SK-N-MC (cell line): ENCODE results near the gene TRAPPC2L.

Experiments used
- EZH2 ChIP-seq: fragments of 200-600 bp; sonication (generic); IDR thresholded peaks from one replicate; pipeline ENCODE4 v1.6.1; 2017; ENCODE audit warnings: antibody characterized with exemption
- FOXP2 ChIP-seq: optimal IDR thresholded peaks from 2 replicates; pipeline ENCODE3; 2011; ENCODE audit warnings: mild to moderate bottlenecking, moderate library complexity; ENCODE audit not compliant: insufficient read depth; ENCODE audit errors: extremely low read length, control extremely low read depth
- POLR2AphosphoS5 ChIP-seq: IDR thresholded peaks from 2 replicates; pipeline ENCODE4 v1.6.1; 2012; ENCODE audit warnings: mild to moderate bottlenecking, low read depth, low read length, borderline replicate concordance

- TF ChIP-seq EZH2 (no peak), POLR2AphosphoS5 (no peak), FOXP2 (no peak)
Observed at GRCh38 chr16:88878356-88878755, 21.4 kb downstream of the TRAPPC2L start.
